H1 (cell line): ENCODE results near the gene SPTBN1. TPM values are rescaled to one million over a fixed set of nuclear protein-coding genes. Genes with fewer than 3 reads are reported as not detected.
A peak's percentile ranks its signal among the peaks of the same experiment; 100 is the strongest.

Experiments
- CTCF ChIA-PET: fragments of 300-600 bp; sonication (Branson Sonifier 250); formaldehyde crosslinking; loops from one replicate; lab custom pipeline; 2021; ENCODE audit not compliant: partially characterized antibody; lab: Charles Lee
- POLR2A ChIA-PET: fragments of 300-600 bp; sonication (Branson Sonifier 250); formaldehyde crosslinking; loops from one replicate; lab custom pipeline; 2021; ENCODE audit warnings: inconsistent platforms; ENCODE audit not compliant: partially characterized antibody; lab: Charles Lee
- DNase-seq, 2 experiments: peaks; one replicate each; pipeline versions ENCODE4 v3.0.0 to v3.0.0-alpha.2; 2010 to 2022; ENCODE audit warnings: low spot score in 2 of 2, low read depth in 1 of 2, mixed read lengths in 1 of 2
- FAIRE-seq: peaks from 2 replicates; lab custom pipeline; 2011; peaks lifted over from hg19 to GRCh38; lab: Jason Lieb, UNC
- H2AFZ ChIP-seq: 2 replicates; pipeline ENCODE4 v1.8.1; 2012; ENCODE audit warnings: low read length, inconsistent platforms
- H2AK5ac ChIP-seq: 2 replicates; pipeline ENCODE4 v1.6.1; 2013; ENCODE audit warnings: low read depth, low read length
- H2BK120ac ChIP-seq: replicated peaks from 2 replicates; pipeline ENCODE3; 2013; ENCODE audit warnings: low read depth, low read length, inconsistent platforms
- H2BK12ac ChIP-seq: 2 replicates; pipeline ENCODE4 v1.6.1; 2013; ENCODE audit warnings: low read depth, low read length
- H2BK15ac ChIP-seq: 2 replicates; pipeline ENCODE4 v1.6.1; 2013; ENCODE audit warnings: low read length
- H2BK20ac ChIP-seq: 2 replicates; pipeline ENCODE4 v1.6.1; 2013; ENCODE audit warnings: low read length
- H2BK5ac ChIP-seq: 2 replicates; pipeline ENCODE4 v1.6.1; 2013; ENCODE audit warnings: low read depth, low read length
- H3K14ac ChIP-seq: 2 replicates; pipeline ENCODE4 v1.6.1; 2013; ENCODE audit warnings: inconsistent platforms; ENCODE audit not compliant: insufficient read length
- H3K18ac ChIP-seq: 2 replicates; pipeline ENCODE4 v1.6.1; 2013; ENCODE audit warnings: low read length; ENCODE audit errors: extremely low read depth
- H3K23ac ChIP-seq: 2 replicates; pipeline ENCODE4 v1.6.1; 2013; ENCODE audit warnings: inconsistent platforms; ENCODE audit not compliant: insufficient read length
- H3K23me2 ChIP-seq: 2 replicates; pipeline ENCODE4 v1.6.1; 2013; ENCODE audit warnings: low read depth, low read length
- H3K27ac ChIP-seq: 2 replicates; pipeline ENCODE4 v1.6.1; 2011; ENCODE audit warnings: low read depth, low read length, inconsistent platforms
- H3K27me3 ChIP-seq, 4 experiments: replicated peaks in 1 of 4; 1 replicate in 1 of 4; 2 replicates in 3 of 4; pipeline versions ENCODE4 v1.6.1 to v1.8.1; 2011 to 2013; ENCODE audit warnings: low read length in 3 of 4, mild to moderate bottlenecking in 3 of 4, inconsistent platforms in 2 of 4, mixed read lengths in 2 of 4, moderate library complexity in 1 of 4; ENCODE audit not compliant: control insufficient read depth in 3 of 4, insufficient read depth in 3 of 4; ENCODE audit errors: extremely low read depth in 1 of 4
- H3K36me3 ChIP-seq, 4 experiments: 2 replicates each; pipeline versions ENCODE4 v1.6.1 to v1.8.1; 2011 to 2013; ENCODE audit warnings: mild to moderate bottlenecking in 4 of 4, low read length in 3 of 4, moderate library complexity in 2 of 4, control low read depth in 1 of 4, inconsistent platforms in 1 of 4; ENCODE audit not compliant: insufficient read depth in 4 of 4, control insufficient read depth in 2 of 4
- H3K4ac ChIP-seq: replicated peaks from 2 replicates; pipeline ENCODE3; 2013; ENCODE audit warnings: low read length, low read depth, mixed read lengths, inconsistent platforms; ENCODE audit not compliant: insufficient read length
- H3K4me1 ChIP-seq, 4 experiments: replicated peaks in 1 of 4; 1 replicate in 1 of 4; 2 replicates in 3 of 4; pipeline versions ENCODE4 v1.6.1 to v1.8.1; 2011 to 2013; ENCODE audit warnings: low read length in 3 of 4, inconsistent platforms in 2 of 4, mixed read lengths in 1 of 4; ENCODE audit not compliant: insufficient read depth in 4 of 4, control insufficient read depth in 3 of 4
- H3K4me2 ChIP-seq, 2 experiments: 2 replicates each; pipeline versions ENCODE4 v1.6.1 to v1.8.1; 2011 to 2013; ENCODE audit warnings: low read depth in 2 of 2, low read length in 2 of 2, control low read depth in 1 of 2, inconsistent platforms in 1 of 2, mild to moderate bottlenecking in 1 of 2; ENCODE audit not compliant: insufficient read depth in 1 of 2
- H3K4me3 ChIP-seq, 4 experiments: fragments of 200-600, 300-600 bp in 1 of 4; sonication (generic), shearing (Covaris generic), sonication (Bioruptor Twin) in 1 of 4; 2 replicates each; pipeline versions ENCODE4 v1.5.1 to v1.8.1; 2011 to 2016; ENCODE audit warnings: low read length in 4 of 4, low read depth in 3 of 4, control low read depth in 2 of 4, inconsistent platforms in 2 of 4, mild to moderate bottlenecking in 2 of 4, mixed read lengths in 1 of 4, moderate library complexity in 1 of 4; ENCODE audit not compliant: insufficient read depth in 2 of 4; ENCODE audit errors: extremely low read depth in 1 of 4
- H3K56ac ChIP-seq: replicated peaks from 2 replicates; pipeline ENCODE3; 2013; ENCODE audit warnings: low read depth, mild to moderate bottlenecking, mixed read lengths, low read length, inconsistent platforms; ENCODE audit not compliant: insufficient read length
- H3K79me1 ChIP-seq: 2 replicates; pipeline ENCODE4 v1.6.1; 2013; ENCODE audit warnings: low read depth, low read length, control low read depth
- H3K79me2 ChIP-seq, 2 experiments: 2 replicates each; pipeline versions ENCODE4 v1.6.1 to v1.8.1; 2012 to 2013; ENCODE audit warnings: low read length in 2 of 2, mild to moderate bottlenecking in 2 of 2, inconsistent platforms in 1 of 2; ENCODE audit not compliant: insufficient read depth in 2 of 2, control insufficient read depth in 1 of 2
- H3K9ac ChIP-seq, 4 experiments: replicated peaks in 1 of 4; 1 replicate in 1 of 4; 2 replicates in 3 of 4; pipeline versions ENCODE4 v1.6.1 to v1.8.1; 2011 to 2013; ENCODE audit warnings: low read depth in 3 of 4, low read length in 3 of 4, control low read depth in 2 of 4, mild to moderate bottlenecking in 2 of 4, moderate library complexity in 2 of 4, inconsistent platforms in 1 of 4; ENCODE audit errors: extremely low read depth in 1 of 4
- H3K9me3 ChIP-seq, 2 experiments: 2 replicates each; pipeline versions ENCODE4 v1.6.1 to v1.8.1; 2012 to 2013; ENCODE audit warnings: mild to moderate bottlenecking in 2 of 2, moderate library complexity in 2 of 2, control low read depth in 1 of 2, inconsistent platforms in 1 of 2, low read depth in 1 of 2, low read length in 1 of 2, mixed read lengths in 1 of 2; ENCODE audit not compliant: insufficient read depth in 2 of 2
- H4K20me1 ChIP-seq, 2 experiments: replicated peaks in 1 of 2; 2 replicates each; pipeline versions ENCODE3 to v1.8.1; 2011 to 2013; ENCODE audit warnings: inconsistent platforms in 2 of 2, low read length in 2 of 2, mild to moderate bottlenecking in 1 of 2; ENCODE audit not compliant: insufficient read depth in 2 of 2, control insufficient read depth in 1 of 2
- H4K5ac ChIP-seq: 2 replicates; pipeline ENCODE4 v1.6.1; 2013; ENCODE audit warnings: low read length, low read depth, mixed read lengths, inconsistent platforms; ENCODE audit not compliant: insufficient read length
- H4K8ac ChIP-seq: 2 replicates; pipeline ENCODE4 v1.8.0; 2013; ENCODE audit warnings: mild to moderate bottlenecking, moderate library complexity, low read length, inconsistent platforms; ENCODE audit not compliant: insufficient read depth; ENCODE audit errors: extremely low read depth
- H4K91ac ChIP-seq: replicated peaks from 2 replicates; pipeline ENCODE3; 2013; ENCODE audit warnings: low read length, mixed read lengths, inconsistent platforms; ENCODE audit not compliant: insufficient read length
- CHD1 ChIP-seq: IDR thresholded peaks from 2 replicates; pipeline ENCODE4 v1.6.1; 2012; ENCODE audit warnings: low read depth, low read length, improper control_type of control experiment
- CTBP2 ChIP-seq: IDR thresholded peaks from 2 replicates; pipeline ENCODE4 v1.7.0; 2011; ENCODE audit warnings: borderline replicate concordance, mild to moderate bottlenecking, moderate library complexity, mixed read lengths, low read length; ENCODE audit not compliant: insufficient read depth, insufficient read length
- CTCF ChIP-seq, 3 experiments: IDR thresholded peaks; 1 replicate in 2 of 3; 2 replicates in 1 of 3; pipeline versions ENCODE4 v1.5.1 to v1.6.1; 2011; ENCODE audit warnings: low read length in 3 of 3, mild to moderate bottlenecking in 3 of 3, inconsistent platforms in 2 of 3, low read depth in 1 of 3, moderate library complexity in 1 of 3; ENCODE audit not compliant: insufficient read depth in 1 of 3; ENCODE audit errors: control extremely low read depth in 1 of 3
- RAD21 ChIP-seq, 2 experiments: IDR thresholded peaks in 1 of 2; conservative IDR thresholded peaks in 1 of 2; 2 replicates each; pipeline ENCODE4 v1.6.1; 2011; ENCODE audit warnings: low read depth in 2 of 2, low read length in 2 of 2, improper control_type of control experiment in 1 of 2, inconsistent platforms in 1 of 2, mild to moderate bottlenecking in 1 of 2, moderate library complexity in 1 of 2
- WGBS, 2 experiments: shearing (Covaris generic) in 1 of 2; methylation state at CpG; one replicate each; pipeline versions ENCODE4 v1.1.6 to v1.1.7; 2013 to 2015; ENCODE audit warnings: low lambda C conversion rate in 2 of 2, mixed read lengths in 2 of 2, inconsistent platforms in 1 of 2, low coverage in 1 of 2, missing lambda C conversion rate in 1 of 2; ENCODE audit not compliant: insufficient replicate concordance in 2 of 2, insufficient coverage in 1 of 2, insufficient read length in 1 of 2; ENCODE audit errors: extremely low coverage in 1 of 2, missing lambda C conversion rate in 1 of 2; 5-methylcytosine and 5-hydroxymethylcytosine counted together
- polyA plus RNA-seq, 7 experiments: library from polyadenylated mRNA; depleted of rRNA in 3 of 7; stranded (reverse) in 5 of 7; unstranded in 2 of 7; fragments of >200 nt in 5 of 7; fragments of 200-250 nt in 2 of 7; gene quantifications; 1 replicate in 5 of 7; 2 replicates in 1 of 7; 4 replicates in 1 of 7; pipeline versions ENCODE4 v1.2.1 to v1.2.3, GENCODE V29; 2011 to 2013; ENCODE audit warnings: missing spikeins in 2 of 7, mixed read lengths in 2 of 7
- total RNA-seq: library from RNA; stranded (reverse); fragmentation: NEBNext Ultra II Directional; extraction: Animal tissue kit (Norgen Biotek cat#: 25700); gene quantifications from 2 replicates; pipeline ENCODE4 v1.2.1, GENCODE V29; 2021

SPTBN1 gene
- total and polyA plus RNA-seq, 2 of the 8 experiments (the other 6 are each of a cell fraction or from before 2014, with no cell fraction given) = 31.8 to 180 TPM

- Histone ChIP-seq H4K20me1 (peaks cover 0 to 2% of the 10 kb centered on the region in 2 experiments), H2BK15ac (no peak overlapping the region), H2BK20ac (no peak overlapping the region), H3K27me3 (no peaks in the 10 kb centered on the region), H3K4me3 (no peak overlapping the region), H3K9me3 (no peaks in the 10 kb centered on the region), H3K36me3 (no peaks in the 10 kb centered on the region), H2BK12ac (no peak overlapping the region), H2BK120ac (no peak overlapping the region), H4K8ac (no peak overlapping the region), H3K14ac (no peak overlapping the region), H3K79me2 (0 out of 4 replicates have a peak, but pooled peaks cover 0 to 4% of the 10 kb centered on the region in 2 experiments), H3K27ac (no peak overlapping the region), H4K5ac (no peak overlapping the region), H2AK5ac (no peak overlapping the region), H3K18ac (no peak overlapping the region), H3K79me1 (peaks cover 3% of the 10 kb centered on the region), H2AFZ (no peak overlapping the region), H3K56ac (no peak overlapping the region), H3K23ac (no peak overlapping the region), H3K4me2 (no peak overlapping the region), H3K4ac (no peak overlapping the region), H3K23me2 (no peaks in the 10 kb centered on the region), H2BK5ac (no peak overlapping the region), H3K4me1 (peaks cover 0 to 3% (median 1%) of the 10 kb centered on the region in 4 experiments; a peak in 3 of 7 replicates), H4K91ac (no peak overlapping the region), H3K9ac (no peak overlapping the region)
- FAIRE-seq (peak; percentile 84), DNase-seq (peak in 1 of 2 experiments; percentile 82)
- POLR2A ChIA-PET = no interaction called here
- CTCF ChIA-PET = interaction anchor here (0.6 to 6.7 kb wide), 47 partner anchors 9 to 895 kb away, joined by 3 to 62 read pairs (median 4); no protein-coding TSS in a partner anchor
- WGBS, 2 experiments = 42% methylated on average over 3 of the region's 3 CpGs; no CpG with 5 or more reads in 1 of the 2 experiments
- peak; percentile 81 to 93 (median 84) for TF ChIP-seq CTCF (IDR thresholded peaks at IDR 0.05; ENCODE audit: control extremely low read depth in 1 of 3, insufficient read depth in 1 of 3, low read depth in 1 of 3, low read length in 3 of 3)
- no peak for TF ChIP-seq CHD1
- TF ChIP-seq RAD21 (IDR thresholded peaks at IDR 0.05 in 1 of 2, conservative IDR thresholded peaks at IDR 0.05 in 1 of 2; ENCODE audit: low read depth in 2 of 2, low read length in 2 of 2) = peak; percentile 92 to 95
- no peak for TF ChIP-seq CTBP2
These were observed 47.1 kb downstream of the SPTBN1 start for GRCh38 chr2:54503192-54503591.
